H1 (cell line): Measurements from ENCODE around the gene SNAI1. TPM values are rescaled to one million over a fixed set of nuclear protein-coding genes. Genes with fewer than 3 reads are reported as not detected.

Source experiments
- BCL11A ChIP-seq, 2 experiments: IDR thresholded peaks; one replicate each; pipeline ENCODE4 v1.6.1; 2011; ENCODE audit warnings: low read depth in 2 of 2, low read length in 2 of 2, mild to moderate bottlenecking in 2 of 2
- CREB1 ChIP-seq: IDR thresholded peaks from 2 replicates; pipeline ENCODE4 v1.6.1; 2012; ENCODE audit warnings: inconsistent platforms
- NRF1 ChIP-seq: IDR thresholded peaks from 2 replicates; pipeline ENCODE4 v1.6.1; 2011; ENCODE audit warnings: mild to moderate bottlenecking, low read depth, low read length, improper control_type of control experiment
- polyA plus RNA-seq, 7 experiments: library from polyadenylated mRNA; depleted of rRNA in 3 of 7; stranded (reverse) in 5 of 7; unstranded in 2 of 7; fragments of >200 nt in 5 of 7; fragments of 200-250 nt in 2 of 7; gene quantifications; 1 replicate in 5 of 7; 2 replicates in 1 of 7; 4 replicates in 1 of 7; pipeline versions ENCODE4 v1.2.1 to v1.2.3, GENCODE V29; 2011 to 2013; ENCODE audit warnings: missing spikeins in 2 of 7, mixed read lengths in 2 of 7
- total RNA-seq: library from RNA; stranded (reverse); fragmentation: NEBNext Ultra II Directional; extraction: Animal tissue kit (Norgen Biotek cat#: 25700); gene quantifications from 2 replicates; pipeline ENCODE4 v1.2.1, GENCODE V29; 2021
- TF ChIP-seq, protein P1 (sequence below), 3 experiments: IDR thresholded peaks; 1 replicate in 2 of 3; 2 replicates in 1 of 3; pipeline versions ENCODE4 v1.5.1 to v1.6.1; 2011; ENCODE audit warnings: low read length in 3 of 3, mild to moderate bottlenecking in 3 of 3, inconsistent platforms in 2 of 3, low read depth in 1 of 3, moderate library complexity in 1 of 3; ENCODE audit not compliant: insufficient read depth in 1 of 3; ENCODE audit errors: control extremely low read depth in 1 of 3

SNAI1 gene
- total and polyA plus RNA-seq, 2 of the 8 experiments (the other 6 are each of a cell fraction or from before 2014, with no cell fraction given), result 6.5 to 8.0 TPM

DNA sequence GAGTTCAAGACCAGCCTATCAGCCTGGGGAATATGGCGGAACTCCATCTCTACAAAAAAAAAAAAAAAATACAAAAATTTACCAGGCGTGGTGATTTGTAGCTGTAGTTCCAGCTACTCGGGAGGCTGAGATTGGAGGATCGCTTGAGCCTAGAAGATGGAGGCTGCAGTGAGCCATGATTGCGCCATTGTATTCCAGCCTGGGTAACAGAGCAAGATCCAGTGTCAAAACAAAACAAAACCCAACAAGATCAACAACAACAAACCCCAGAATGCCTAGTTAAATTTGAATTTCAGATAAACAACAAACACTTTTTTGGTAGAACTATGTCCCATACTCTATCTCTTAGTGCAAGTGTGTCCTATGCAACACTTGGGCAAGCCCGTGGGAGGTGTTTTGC, 39.9 kb downstream of the SNAI1 start (continued):
- TF ChIP-seq, protein P1, sequence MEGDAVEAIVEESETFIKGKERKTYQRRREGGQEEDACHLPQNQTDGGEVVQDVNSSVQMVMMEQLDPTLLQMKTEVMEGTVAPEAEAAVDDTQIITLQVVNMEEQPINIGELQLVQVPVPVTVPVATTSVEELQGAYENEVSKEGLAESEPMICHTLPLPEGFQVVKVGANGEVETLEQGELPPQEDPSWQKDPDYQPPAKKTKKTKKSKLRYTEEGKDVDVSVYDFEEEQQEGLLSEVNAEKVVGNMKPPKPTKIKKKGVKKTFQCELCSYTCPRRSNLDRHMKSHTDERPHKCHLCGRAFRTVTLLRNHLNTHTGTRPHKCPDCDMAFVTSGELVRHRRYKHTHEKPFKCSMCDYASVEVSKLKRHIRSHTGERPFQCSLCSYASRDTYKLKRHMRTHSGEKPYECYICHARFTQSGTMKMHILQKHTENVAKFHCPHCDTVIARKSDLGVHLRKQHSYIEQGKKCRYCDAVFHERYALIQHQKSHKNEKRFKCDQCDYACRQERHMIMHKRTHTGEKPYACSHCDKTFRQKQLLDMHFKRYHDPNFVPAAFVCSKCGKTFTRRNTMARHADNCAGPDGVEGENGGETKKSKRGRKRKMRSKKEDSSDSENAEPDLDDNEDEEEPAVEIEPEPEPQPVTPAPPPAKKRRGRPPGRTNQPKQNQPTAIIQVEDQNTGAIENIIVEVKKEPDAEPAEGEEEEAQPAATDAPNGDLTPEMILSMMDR (IDR thresholded peaks at IDR 0.05; ENCODE audit: control extremely low read depth in 1 of 3, insufficient read depth in 1 of 3, low read depth in 1 of 3, low read length in 3 of 3), result no peak
- no peak for TF ChIP-seq NRF1
- no peak for TF ChIP-seq CREB1
- no peak for TF ChIP-seq BCL11A (IDR thresholded peaks at IDR 0.05; ENCODE audit: low read depth in 2 of 2, low read length in 2 of 2)
